Raji (cell line): ENCODE results near the gene MMD.

Experiments
- POLR2A ChIP-seq: IDR thresholded peaks from 2 replicates; pipeline ENCODE4 v1.6.1; 2011; ENCODE audit warnings: low read depth, low read length, control low read depth; ENCODE audit not compliant: insufficient read depth

Gene MMD, protein sequence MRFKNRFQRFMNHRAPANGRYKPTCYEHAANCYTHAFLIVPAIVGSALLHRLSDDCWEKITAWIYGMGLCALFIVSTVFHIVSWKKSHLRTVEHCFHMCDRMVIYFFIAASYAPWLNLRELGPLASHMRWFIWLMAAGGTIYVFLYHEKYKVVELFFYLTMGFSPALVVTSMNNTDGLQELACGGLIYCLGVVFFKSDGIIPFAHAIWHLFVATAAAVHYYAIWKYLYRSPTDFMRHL

DNA sequence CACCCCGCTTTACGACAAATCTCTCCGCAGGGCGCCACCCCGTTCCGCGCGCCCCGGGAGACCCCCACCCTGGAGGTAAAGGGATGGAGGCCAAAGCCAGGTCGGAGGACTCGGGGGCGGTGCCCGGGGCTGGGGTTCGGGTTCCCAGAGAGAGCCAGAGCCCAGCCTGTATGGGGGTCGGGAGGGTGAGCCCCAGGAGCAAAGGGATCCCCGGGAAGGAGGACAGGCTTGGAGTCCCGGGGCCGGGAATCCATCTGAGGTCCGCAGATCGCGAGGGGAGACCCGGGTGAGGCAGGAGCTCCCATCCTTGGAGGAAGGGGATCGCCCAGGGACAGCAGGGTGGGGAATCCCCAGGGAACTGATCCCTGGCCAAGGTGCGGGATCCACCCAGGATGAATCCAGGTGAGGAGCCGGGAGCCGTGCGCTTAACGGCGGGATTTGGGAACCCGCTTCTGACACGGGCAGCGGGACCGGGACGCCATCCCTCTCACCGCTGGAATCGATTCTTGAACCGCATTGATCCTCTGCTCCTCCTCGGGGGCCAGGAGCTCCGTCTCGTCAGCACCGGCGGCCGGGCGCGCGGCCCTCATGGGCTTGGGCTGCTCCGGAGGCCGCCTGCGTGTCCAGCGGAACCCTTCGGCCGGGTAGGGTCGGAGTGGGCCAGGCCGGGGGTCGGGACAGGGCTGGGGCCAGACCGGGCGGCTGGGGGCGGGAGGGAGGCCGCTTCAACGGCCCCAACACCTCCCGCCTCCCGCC, at the start of gene MMD:
MMD (minus strand) TSS at position 657 of the 756 bp plus-strand sequence; CDS start at position 517, 140 bp downstream.
- no peak; the same call in 1 of the 2 replicates for TF ChIP-seq POLR2A

DNA sequence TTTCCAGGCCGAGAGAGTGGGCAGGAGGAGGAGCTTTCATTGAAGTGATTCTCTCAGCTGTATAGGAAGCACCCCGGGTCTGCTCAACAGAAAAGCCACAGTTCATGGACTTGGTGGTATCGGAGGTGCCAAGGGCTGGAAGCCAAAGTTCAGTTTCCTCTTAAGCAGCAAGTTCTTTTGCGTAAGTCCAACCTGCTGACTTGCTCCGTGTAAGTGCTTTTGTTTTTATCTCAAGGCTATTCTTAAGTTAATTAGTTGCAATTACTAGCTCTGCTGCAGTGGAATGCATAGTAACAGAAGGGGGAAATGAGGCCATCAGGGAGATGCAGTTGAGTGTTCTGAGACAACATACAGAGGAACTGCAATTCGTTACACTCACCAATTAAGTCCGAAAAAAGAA, 45.0 kb upstream of the MMD start:
- no peak for TF ChIP-seq POLR2A

DNA sequence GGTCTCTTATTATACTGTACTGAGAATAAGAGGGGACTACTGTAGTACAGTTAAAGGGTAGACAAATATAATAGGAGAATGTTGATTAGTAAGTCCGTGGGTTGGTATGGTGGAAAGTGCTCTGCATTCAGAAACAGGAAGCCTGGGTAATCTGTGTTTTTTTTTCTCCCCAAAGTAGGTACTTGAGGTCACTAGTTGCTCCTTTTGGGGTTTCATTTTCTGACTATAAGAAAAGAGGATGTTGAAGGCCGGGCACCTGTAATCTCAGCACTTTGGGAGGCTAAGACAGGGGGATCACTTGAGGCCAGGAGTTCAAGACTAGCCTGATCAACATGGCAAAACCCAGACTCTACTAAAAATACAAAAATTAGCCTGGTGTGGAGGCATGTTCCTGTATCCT, 42.0 kb upstream of the MMD start:
- TF ChIP-seq POLR2A = no peak

DNA sequence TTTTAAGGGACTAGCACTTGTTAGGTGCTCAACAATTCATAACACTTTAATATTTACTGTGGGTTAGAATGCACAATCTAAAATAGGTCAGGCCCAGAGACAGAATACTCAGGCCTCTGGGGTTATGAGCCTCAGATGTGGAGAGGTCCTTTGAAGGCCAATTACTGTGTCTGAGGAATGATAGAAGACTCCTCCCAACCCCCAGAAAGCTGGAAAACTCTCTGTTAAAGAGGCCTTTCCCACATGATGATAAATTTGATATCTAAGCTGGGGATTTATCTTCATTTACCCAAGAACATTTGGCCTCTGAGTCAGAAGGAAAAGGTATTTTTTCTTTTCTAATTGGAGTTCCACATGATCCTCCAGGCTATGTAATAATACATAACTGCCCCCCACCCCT, 41.1 kb upstream of the MMD start:
- TF ChIP-seq POLR2A = no peak

DNA sequence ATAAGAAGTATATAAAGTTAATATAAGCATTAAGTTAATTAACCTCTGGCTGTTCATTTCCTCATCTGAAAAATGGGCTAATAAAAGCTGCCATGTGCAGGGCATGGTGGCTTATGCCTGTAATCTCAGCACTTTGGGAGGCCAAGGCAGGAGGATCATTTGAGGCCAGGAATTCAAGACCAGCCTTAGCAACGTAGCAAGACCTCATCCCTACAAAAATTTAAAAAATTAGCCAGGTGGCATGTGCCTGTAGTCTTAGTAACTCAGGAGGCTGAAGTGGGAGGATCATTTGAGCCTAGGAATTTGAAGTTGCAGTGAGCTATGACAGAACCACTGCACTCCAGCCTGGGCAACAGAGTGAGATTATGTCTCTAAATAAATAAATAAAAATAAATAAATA, 40.6 kb upstream of the MMD start:
- TF ChIP-seq POLR2A = no peak

DNA sequence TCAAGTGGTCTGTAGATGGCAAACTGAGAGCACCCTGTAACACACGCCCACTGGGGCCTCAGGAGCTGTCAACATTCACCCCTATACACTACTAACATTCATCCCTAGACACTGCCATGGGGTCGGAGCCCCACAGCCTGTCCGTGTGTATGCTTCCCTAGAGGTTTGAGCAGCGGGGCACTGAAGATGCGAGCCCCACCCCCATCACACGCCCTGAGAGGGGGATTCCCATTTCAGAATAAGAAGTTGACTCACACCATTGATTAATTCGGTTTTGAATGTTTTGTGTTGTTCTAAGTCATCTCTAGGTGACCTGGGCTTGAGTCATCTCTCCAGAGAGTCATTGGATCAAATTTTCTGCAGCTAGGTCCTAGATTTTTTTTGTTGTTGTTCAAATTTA, 37.3 kb upstream of the MMD start:
- no peak for TF ChIP-seq POLR2A

DNA sequence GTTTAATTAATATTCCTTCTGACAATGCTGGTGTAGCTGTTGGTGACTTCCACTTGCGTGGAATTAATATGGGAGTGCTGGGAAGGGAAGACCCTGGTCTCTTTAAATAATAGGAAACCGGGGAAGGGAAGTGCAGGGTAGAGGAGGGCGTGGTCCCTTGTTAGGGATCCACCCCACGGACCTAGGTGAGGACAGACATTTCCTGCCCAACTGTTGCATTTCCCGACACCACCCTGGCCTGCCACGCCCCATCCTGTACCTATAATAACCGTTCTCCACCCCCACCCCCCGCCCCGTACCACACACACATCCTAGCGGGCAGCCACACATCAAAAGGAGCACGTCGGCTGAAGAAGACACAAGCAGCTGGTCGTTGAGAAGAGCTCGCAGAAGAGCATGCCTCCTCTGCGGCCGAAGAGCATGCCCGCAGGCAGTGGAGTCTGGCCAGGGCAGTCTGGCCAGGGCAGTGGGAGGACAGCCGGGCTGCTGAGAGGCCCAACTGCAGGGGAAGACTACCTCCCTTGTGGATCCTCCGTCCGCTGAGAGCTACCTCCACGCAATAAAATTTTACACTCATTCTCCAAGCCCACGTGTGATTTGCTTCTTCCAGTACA, 36.8 kb upstream of the MMD start:
- TF ChIP-seq POLR2A = no peak

DNA sequence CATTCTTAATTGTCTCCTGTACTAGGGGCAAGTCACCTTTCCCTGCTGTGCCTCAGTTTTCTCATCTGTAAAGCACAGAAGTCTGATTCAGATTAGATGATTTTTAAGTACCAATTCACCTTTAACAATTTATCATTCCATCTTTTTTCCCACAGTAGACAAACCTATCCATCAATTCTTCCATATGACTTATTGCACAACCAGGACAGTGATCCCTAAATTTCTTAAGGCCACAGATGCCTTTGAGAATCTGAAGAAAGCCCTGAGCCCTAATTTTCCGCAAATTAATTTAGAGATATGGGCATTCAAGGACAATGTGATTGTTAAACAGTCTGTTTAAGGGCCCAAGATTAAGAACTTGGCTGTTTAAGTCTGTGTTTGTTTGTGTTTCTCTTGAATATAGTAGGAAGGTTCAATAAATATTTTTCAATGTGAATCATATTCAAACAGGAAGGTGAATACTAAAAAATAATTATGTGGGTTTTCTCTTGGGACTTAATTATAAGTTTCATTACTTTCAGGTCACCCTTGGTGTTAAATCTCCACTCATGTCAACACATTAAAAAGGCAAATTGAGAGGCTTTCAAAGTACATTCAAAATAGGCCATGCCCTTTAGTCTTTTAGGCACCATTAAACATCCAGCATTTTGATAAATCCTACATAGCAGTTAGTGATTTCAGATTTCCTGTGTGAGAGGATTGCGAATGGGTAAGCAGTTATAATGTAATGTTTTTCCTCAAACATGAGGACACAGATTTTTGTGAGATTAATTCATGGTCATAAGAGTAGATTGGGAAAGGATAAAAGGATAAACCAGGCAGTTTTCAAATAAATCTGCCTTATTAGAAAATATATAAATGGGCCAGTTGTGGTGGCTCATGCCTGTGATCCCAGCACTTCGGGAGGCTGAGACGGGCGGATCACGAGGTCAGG, 34.9 kb upstream of the MMD start:
- no peak for TF ChIP-seq POLR2A

DNA sequence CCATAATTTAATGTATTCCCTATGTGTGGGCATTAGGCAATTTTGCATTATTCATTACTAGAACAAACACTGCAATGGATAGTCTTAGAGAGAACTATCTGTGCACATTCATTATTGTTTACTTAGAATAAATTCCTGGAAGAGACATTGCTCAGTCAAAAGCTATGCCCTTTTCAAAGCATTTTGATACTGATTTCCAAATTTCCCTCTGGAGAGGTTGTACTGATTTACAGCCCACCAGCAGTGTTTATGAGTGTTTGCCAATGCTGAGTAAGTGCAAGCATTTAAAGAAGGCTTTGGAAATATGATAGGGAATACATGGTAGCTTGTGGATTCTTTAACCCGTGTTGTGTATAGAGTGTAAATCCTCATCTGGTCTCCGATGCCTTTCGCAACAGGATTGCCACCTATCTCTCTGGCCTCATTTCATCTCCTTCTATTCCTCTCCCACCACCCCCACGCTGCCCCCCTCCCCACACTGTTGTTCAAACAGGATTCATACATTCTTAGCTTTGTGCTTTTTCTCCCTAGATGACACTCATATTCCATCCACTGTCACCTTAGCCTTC, 33.4 kb upstream of the MMD start:
- no peak for TF ChIP-seq POLR2A

DNA sequence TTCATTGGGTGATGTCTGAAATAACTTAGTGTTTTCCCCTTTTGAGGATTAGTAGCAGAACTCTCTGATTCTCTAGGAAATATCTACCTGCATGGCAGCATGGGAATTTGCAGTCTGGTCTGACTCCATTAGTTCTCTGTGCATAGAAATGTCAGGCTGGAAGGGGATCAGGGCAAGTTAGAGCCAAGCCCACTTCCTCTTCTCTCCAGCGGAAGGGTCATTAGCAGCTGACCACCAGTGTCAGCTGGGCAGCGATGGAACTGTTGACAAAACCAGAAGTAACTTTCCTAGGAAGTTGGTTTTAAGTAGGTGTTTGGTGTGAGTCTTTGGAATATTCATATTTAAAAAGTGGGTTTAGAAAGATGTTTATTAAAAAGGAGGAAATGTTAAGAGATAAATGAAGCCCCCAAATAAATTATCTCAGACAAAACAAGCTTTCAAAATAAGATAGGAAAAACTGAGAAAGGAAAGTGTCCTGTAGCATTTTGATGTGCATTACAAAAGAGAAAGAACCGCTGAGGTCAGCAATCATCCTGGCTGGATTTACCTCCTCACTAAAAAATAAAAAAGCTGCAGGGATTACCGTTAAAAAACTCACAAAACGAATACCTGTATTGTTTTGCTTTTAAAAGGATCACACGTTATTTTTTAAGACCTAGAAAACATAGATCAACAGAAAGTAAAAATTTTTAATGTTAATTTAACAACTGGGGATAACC, 32.4 kb upstream of the MMD start:
- no peak for TF ChIP-seq POLR2A

DNA sequence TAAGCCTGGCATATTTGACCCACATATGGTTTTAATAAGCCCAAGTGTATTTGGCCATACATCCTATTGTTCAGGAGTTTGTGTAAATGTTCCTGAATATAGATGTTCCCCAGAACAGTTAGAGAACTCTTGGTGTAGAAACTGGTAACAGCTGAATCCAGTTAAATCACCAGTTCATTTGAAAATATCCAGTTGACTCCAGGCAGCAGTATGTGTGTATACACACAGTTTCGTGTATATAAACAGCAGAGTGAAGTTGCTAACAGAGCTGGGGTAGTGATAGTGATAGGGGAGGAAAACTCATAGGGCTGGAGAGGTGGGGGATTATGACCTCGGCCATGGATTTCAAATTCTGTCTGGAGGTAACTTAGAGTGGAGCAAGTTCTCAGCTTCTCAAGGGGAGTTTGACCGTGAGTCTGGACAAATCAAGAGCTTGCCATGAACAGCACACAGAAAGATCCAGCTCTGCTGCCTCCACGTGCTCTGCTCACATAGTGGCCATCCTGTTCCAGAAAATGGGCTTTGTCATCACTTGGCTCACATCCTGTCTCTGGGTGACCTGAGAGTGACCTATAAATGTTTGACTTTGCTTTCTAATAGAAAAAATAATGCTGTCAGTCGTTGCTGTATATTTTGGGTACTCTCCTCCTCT, 30.6 kb upstream of the MMD start:
- TF ChIP-seq POLR2A = no peak

DNA sequence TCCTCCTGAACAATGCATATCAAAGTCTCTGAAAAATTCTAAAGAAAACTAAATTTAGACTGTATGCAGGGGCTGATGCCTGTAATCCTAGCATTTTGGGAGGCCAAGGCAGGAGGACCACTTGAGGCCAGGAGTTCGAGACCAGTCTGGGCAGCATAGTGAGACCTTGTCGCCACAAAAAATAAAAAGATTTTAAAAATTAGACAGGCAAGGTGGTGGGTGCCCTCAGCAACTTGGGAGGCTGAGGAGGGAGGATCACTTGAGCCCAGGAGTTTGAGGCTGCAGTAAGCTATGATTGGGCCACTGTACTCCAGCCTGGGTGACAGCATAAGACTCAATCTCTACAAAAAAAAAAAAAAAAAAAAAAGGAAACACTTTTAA, 30.1 kb upstream of the MMD start:
- TF ChIP-seq POLR2A = no peak

DNA sequence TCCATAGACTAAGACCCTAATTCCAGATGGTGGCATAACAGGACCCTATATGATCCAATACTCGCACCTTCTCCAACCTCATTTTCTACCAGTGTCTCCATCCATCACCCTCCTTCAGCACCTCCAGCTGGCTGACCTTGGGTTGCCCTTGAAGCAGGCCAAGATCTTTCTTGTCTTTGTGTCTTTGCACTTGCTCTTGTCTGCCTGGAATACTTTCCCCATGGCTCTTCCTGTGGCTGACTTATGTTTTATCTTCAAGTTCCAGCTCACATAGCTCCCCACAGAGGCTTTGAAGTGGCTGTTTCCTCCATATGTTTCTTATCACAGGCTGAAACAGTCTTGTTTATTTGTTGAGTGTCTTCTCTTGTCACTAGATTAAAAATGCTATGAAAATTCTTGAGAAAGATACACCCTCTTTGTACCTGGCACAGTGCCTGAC, 29.6 kb upstream of the MMD start:
- TF ChIP-seq POLR2A = no peak
